Measurements from ENCODE around the gene MAGI1.

MAGI1 gene

DNA sequence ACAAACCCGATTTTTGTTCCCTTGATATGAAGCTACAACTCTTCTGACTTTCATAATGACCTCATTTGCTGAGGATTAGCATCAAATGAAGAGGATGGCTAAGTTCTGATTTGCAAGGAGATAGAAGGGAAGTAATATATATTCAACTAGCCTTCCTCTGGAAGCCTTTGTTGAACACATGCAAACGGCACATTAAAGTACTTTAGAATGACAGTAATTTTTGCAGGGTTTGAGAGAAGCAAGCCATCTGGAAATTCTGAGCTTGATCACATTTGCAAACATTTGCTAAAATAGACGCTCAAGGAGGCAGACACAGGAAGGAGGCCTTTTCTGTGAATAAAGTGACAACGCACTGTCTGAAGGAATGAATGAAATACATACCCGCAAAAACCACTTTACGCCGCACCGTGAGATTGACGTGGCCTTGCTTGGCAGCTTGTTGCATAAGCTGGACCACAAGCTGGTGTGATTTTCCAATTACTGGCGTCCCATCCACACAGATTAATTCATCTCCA, 657.2 kb downstream of the MAGI1 start:
- no peak for DNase-seq

DNA sequence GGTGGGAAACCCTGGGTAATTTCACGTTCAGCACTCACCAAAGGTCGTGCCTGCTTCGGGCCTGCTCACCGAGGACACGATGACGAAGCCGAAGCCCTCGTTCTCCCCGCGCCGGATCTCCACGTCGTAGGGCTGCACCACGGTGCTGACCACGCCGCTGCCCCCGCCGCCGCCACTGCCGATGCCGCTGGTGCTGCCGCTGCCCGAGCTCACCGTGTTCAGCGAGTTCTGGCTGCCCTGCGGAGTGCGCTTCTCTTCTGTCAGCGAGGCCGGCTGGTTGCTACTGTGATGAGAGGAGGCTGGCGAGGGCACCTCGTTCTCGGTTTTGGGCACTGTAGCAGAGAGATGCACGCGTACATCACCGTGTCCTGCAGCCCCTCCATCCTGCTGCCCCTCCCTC, 659.5 kb downstream of the MAGI1 start:
- no peak for DNase-seq

- DNase-seq = no peak
Observed at GRCh38 chr3:65377637-65378036, 661.1 kb downstream of the MAGI1 start.

- no peak for DNase-seq
Observed at GRCh38 chr3:65376426-65376825, 662.3 kb downstream of the MAGI1 start.

- no peak for DNase-seq
Observed at GRCh38 chr3:65371053-65371452, 667.7 kb downstream of the MAGI1 start.

- no peak for DNase-seq
Observed at GRCh38 chr3:65368866-65369265, 669.9 kb downstream of the MAGI1 start.

- DNase-seq = no peak
Observed at GRCh38 chr3:65362688-65363087, 676.0 kb downstream of the MAGI1 start.

GRCh38 chr3:65361448-65361847, 677.3 kb downstream of the MAGI1 start:
- DNase-seq = no peak

DNA sequence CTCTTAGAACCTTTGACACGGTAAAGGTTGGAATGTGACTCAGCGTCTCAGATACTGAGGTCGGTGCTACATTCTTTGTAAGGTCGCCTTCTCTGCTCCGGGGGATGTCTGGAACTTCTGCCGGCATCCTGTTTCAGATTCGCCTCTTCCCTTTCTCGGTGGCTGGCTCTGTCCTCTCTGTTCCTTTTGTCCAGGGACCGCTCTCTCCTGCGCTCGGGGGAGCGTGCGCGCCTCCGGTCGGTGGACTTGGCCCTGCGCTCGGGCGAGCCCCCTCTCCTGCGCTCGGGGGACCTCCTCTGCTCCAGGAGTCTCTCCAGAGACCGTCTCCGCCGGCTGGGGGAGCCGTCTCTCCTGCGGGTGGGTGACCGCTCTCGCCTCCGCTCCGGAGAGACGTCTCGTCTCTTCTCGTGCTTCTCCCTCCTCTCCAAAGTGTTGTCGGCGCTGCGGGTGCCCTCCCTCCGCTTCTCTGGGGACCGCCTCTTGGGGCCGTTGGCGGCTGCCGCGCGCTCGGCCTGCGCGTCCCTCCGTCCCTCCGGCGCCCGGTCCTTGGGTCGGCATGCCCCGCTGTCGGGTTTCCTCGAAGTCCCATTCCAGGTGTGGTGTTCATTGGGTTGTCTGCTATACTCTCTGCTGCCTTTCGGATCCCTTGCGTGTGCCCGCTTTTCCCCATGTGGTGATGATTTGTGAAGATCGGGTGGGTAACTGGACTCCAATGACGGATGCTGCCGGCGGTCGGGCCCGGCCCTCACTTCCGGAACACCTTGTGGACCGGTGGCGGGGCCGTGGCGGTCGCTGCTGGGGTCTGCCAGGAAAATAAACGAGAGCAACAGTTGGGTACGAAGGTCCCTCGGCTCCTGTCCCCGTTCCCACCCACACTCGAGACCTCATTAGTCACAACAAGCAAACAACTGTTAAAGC, 682.1 kb downstream of the MAGI1 start:
- no peak for DNase-seq

- DNase-seq = no peak
Observed at GRCh38 chr3:65354880-65355279, 683.8 kb downstream of the MAGI1 start.

DNA sequence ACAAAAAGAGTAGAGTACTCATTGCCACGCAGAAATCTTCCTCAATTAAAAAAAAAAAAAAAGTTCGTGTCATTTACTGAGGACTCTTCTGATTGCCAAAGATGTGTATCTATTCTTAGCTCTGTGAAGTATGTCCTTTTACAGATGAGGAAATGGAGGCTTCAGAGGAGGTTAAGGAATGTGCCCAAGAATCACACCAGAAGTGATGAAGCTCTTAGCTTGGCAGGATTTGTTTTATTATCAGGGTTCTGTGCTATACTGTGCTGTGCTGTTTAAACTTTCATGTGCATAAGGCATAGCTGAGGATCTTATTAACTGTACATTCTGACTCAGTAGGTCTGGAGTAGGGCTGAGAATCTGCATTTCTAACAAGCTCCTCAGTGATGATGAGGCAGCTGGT, 685.8 kb downstream of the MAGI1 start:
- DNase-seq = no peak

DNA sequence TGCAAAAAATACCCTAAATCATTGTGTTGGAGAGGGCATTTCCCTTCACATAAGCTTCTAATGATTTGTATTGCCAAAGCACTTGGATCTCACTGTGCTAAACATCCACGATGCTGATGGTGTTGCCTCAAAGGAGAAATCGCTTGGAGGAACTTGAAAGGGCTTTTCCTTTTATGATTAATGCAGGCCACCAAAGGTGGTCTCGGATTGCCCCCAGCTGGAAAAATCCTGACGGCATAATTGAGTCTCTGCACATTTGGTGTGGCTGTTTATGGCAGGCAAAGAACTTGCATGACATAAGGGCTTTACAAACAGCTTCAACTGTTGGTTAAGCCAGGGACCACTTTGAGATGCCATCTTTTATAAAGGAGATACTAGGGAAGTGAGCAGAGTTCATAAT, 687.0 kb downstream of the MAGI1 start:
- DNase-seq = no peak

DNA sequence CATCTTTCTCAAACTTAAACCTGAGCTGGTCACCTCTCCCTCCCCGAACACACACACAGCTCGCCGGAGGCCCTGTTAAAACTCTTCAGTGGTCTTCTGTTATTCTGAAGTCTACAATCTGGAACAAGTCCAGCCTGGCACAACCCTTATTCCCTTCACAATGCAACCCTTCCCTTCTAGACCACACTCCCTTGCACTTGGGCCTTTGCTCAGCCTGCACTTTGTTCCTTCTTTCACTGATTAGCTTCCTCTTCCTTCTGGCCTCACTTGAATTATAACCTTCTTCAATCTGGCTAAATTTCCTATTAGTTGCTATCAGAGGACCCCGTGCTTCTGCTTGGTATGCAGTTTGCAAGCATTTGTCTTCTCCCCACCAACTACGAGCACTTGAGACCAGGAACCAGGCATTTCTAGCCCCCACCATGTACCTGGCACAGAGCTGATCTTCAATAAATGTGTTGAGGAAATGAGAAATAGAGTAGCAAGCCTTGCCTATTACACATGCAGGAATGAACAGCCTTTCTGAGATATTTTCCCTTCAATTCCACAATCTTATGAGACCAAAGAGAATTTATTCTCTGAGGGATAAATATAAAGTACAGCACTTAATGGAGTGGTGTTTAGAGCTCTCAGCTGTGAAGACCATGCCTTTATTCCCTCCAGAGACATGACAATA, 687.8 kb downstream of the MAGI1 start:
- no peak for DNase-seq

GRCh38 chr3:65348398-65348995, 690.2 kb downstream of the MAGI1 start:
- no peak for DNase-seq

DNA sequence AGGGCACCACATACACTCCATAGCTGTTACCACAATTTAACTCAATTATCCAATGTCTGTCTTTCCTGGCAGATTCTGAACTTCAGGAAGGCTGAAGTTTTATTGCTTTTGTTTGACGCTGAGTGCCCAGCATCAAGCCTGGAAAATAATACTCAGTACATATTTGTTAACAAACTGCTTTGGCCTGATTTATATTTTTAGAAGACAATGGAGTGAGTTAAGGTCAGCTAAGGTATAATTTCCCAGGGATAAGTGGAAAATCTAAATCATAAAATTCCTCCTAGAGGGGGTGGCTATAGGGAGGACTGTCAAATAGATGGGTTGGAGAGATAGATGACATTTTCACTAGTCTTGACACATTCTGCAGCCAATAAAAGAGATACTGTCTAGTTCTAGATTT, 691.6 kb downstream of the MAGI1 start:
- DNase-seq = no peak

DNA sequence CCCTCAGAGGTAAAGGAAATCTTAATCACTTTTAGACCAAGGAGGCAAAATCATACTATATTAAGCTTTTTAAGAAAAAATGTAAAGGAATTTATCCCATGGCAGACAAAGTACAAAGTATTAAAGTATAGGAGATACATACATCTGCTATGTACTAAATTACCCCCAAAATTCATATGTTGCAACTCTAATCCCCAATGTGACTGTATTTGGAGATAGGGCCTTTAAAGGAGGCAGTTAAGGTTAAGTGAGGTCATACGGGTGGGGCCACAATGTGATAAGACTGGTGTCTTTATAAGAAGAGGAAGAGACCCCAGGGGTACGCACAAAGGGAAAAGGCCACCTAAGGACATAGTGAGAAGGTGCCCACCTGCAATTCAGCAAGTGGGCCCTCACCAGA, 693.9 kb downstream of the MAGI1 start:
- no peak for DNase-seq

GRCh38 chr3:65344444-65344843, 694.3 kb downstream of the MAGI1 start:
- no peak for DNase-seq

- DNase-seq = no peak
Observed at GRCh38 chr3:65343736-65344135, 695.0 kb downstream of the MAGI1 start.

- no peak for DNase-seq
Observed at GRCh38 chr3:65343026-65343425, 695.7 kb downstream of the MAGI1 start.

DNA sequence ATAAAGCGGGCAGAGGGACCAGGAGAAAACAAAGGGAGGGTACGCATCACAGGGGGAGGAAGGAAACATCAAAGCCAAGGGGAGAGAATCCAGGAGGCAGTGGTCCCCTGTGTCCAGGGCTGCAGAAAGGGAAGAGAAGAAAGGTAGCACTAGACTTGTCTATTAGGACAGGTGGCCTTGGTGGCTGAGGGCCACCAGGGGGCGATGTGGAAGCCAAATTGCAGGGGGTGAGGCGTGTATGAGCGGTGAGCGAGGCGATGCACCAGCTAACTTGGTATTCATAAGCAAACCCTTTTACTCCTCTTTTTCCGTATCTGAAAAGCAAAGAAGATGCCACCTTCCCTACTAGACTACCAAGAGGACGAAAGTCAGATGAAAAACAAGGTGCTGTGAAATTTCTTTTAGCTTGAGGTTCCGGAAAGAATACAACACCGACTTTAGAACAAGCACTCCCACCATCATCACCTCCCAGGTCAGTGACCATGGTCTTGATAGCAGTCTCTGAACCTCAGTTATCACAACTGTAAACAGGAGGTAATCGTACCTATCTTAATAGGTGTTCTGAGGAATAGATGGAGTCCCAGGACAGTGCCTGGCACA, 696.5 kb downstream of the MAGI1 start:
- DNase-seq = no peak

DNA sequence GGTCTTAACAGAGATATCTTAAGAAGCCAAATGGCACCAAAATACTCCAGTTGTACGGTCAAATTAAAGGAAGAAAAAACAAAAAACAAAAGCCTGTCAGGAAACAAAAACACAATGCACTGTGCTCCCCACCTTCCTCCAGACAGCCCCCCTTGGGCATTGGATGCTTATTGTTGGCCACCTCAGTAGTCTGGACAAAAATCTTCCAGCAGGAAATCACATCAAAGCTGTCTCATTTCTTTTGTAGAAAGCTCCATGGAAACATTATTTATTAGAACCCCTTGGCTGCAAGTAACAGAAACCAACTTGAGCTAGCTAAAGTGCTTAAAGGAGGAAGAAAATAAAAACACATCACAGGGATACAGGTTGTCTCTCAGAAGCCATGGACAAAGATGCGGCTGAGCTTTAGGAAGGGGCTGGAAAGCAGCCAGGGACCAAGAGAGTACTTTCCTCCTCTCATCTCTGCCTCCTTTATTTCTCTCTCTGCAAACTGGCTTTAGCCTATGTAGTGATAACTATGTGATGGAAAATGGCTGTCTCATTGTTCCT, 699.5 kb downstream of the MAGI1 start:
- DNase-seq = no peak

GRCh38 chr3:65338571-65338970, 700.1 kb downstream of the MAGI1 start:
- no peak for DNase-seq

- DNase-seq = no peak
Observed at GRCh38 chr3:65335587-65335986, 703.1 kb downstream of the MAGI1 start.
